H1 (cell line): ENCODE results near the gene TMEM144. TPM values are rescaled to one million over a fixed set of nuclear protein-coding genes. Genes with fewer than 3 reads are reported as not detected.

ENCODE experiments used
- CTCF ChIA-PET: fragments of 300-600 bp; sonication (Branson Sonifier 250); formaldehyde crosslinking; loops from one replicate; lab custom pipeline; 2021; ENCODE audit not compliant: partially characterized antibody; lab: Charles Lee
- POLR2A ChIA-PET: fragments of 300-600 bp; sonication (Branson Sonifier 250); formaldehyde crosslinking; loops from one replicate; lab custom pipeline; 2021; ENCODE audit warnings: inconsistent platforms; ENCODE audit not compliant: partially characterized antibody; lab: Charles Lee
- DNase-seq, 2 experiments: peaks; one replicate each; pipeline versions ENCODE4 v3.0.0 to v3.0.0-alpha.2; 2010 to 2022; ENCODE audit warnings: low spot score in 2 of 2, low read depth in 1 of 2, mixed read lengths in 1 of 2
- FAIRE-seq: peaks from 2 replicates; lab custom pipeline; 2011; peaks lifted over from hg19 to GRCh38; lab: Jason Lieb, UNC
- H2AFZ ChIP-seq: 2 replicates; pipeline ENCODE4 v1.8.1; 2012; ENCODE audit warnings: low read length, inconsistent platforms
- H2AK5ac ChIP-seq: 2 replicates; pipeline ENCODE4 v1.6.1; 2013; ENCODE audit warnings: low read depth, low read length
- H2BK120ac ChIP-seq: replicated peaks from 2 replicates; pipeline ENCODE3; 2013; ENCODE audit warnings: low read depth, low read length, inconsistent platforms
- H2BK12ac ChIP-seq: 2 replicates; pipeline ENCODE4 v1.6.1; 2013; ENCODE audit warnings: low read depth, low read length
- H2BK15ac ChIP-seq: 2 replicates; pipeline ENCODE4 v1.6.1; 2013; ENCODE audit warnings: low read length
- H2BK20ac ChIP-seq: 2 replicates; pipeline ENCODE4 v1.6.1; 2013; ENCODE audit warnings: low read length
- H2BK5ac ChIP-seq: 2 replicates; pipeline ENCODE4 v1.6.1; 2013; ENCODE audit warnings: low read depth, low read length
- H3K14ac ChIP-seq: 2 replicates; pipeline ENCODE4 v1.6.1; 2013; ENCODE audit warnings: inconsistent platforms; ENCODE audit not compliant: insufficient read length
- H3K18ac ChIP-seq: 2 replicates; pipeline ENCODE4 v1.6.1; 2013; ENCODE audit warnings: low read length; ENCODE audit errors: extremely low read depth
- H3K23ac ChIP-seq: 2 replicates; pipeline ENCODE4 v1.6.1; 2013; ENCODE audit warnings: inconsistent platforms; ENCODE audit not compliant: insufficient read length
- H3K23me2 ChIP-seq: 2 replicates; pipeline ENCODE4 v1.6.1; 2013; ENCODE audit warnings: low read depth, low read length
- H3K27ac ChIP-seq: 2 replicates; pipeline ENCODE4 v1.6.1; 2011; ENCODE audit warnings: low read depth, low read length, inconsistent platforms
- H3K27me3 ChIP-seq, 4 experiments: replicated peaks in 1 of 4; 1 replicate in 1 of 4; 2 replicates in 3 of 4; pipeline versions ENCODE4 v1.6.1 to v1.8.1; 2011 to 2013; ENCODE audit warnings: low read length in 3 of 4, mild to moderate bottlenecking in 3 of 4, inconsistent platforms in 2 of 4, mixed read lengths in 2 of 4, moderate library complexity in 1 of 4; ENCODE audit not compliant: control insufficient read depth in 3 of 4, insufficient read depth in 3 of 4; ENCODE audit errors: extremely low read depth in 1 of 4
- H3K36me3 ChIP-seq, 4 experiments: 2 replicates each; pipeline versions ENCODE4 v1.6.1 to v1.8.1; 2011 to 2013; ENCODE audit warnings: mild to moderate bottlenecking in 4 of 4, low read length in 3 of 4, moderate library complexity in 2 of 4, control low read depth in 1 of 4, inconsistent platforms in 1 of 4; ENCODE audit not compliant: insufficient read depth in 4 of 4, control insufficient read depth in 2 of 4
- H3K4ac ChIP-seq: replicated peaks from 2 replicates; pipeline ENCODE3; 2013; ENCODE audit warnings: low read length, low read depth, mixed read lengths, inconsistent platforms; ENCODE audit not compliant: insufficient read length
- H3K4me1 ChIP-seq, 4 experiments: replicated peaks in 1 of 4; 1 replicate in 1 of 4; 2 replicates in 3 of 4; pipeline versions ENCODE4 v1.6.1 to v1.8.1; 2011 to 2013; ENCODE audit warnings: low read length in 3 of 4, inconsistent platforms in 2 of 4, mixed read lengths in 1 of 4; ENCODE audit not compliant: insufficient read depth in 4 of 4, control insufficient read depth in 3 of 4
- H3K4me2 ChIP-seq, 2 experiments: 2 replicates each; pipeline versions ENCODE4 v1.6.1 to v1.8.1; 2011 to 2013; ENCODE audit warnings: low read depth in 2 of 2, low read length in 2 of 2, control low read depth in 1 of 2, inconsistent platforms in 1 of 2, mild to moderate bottlenecking in 1 of 2; ENCODE audit not compliant: insufficient read depth in 1 of 2
- H3K4me3 ChIP-seq, 4 experiments: fragments of 200-600, 300-600 bp in 1 of 4; sonication (generic), shearing (Covaris generic), sonication (Bioruptor Twin) in 1 of 4; 2 replicates each; pipeline versions ENCODE4 v1.5.1 to v1.8.1; 2011 to 2016; ENCODE audit warnings: low read length in 4 of 4, low read depth in 3 of 4, control low read depth in 2 of 4, inconsistent platforms in 2 of 4, mild to moderate bottlenecking in 2 of 4, mixed read lengths in 1 of 4, moderate library complexity in 1 of 4; ENCODE audit not compliant: insufficient read depth in 2 of 4; ENCODE audit errors: extremely low read depth in 1 of 4
- H3K56ac ChIP-seq: replicated peaks from 2 replicates; pipeline ENCODE3; 2013; ENCODE audit warnings: low read depth, mild to moderate bottlenecking, mixed read lengths, low read length, inconsistent platforms; ENCODE audit not compliant: insufficient read length
- H3K79me1 ChIP-seq: 2 replicates; pipeline ENCODE4 v1.6.1; 2013; ENCODE audit warnings: low read depth, low read length, control low read depth
- H3K79me2 ChIP-seq, 2 experiments: 2 replicates each; pipeline versions ENCODE4 v1.6.1 to v1.8.1; 2012 to 2013; ENCODE audit warnings: low read length in 2 of 2, mild to moderate bottlenecking in 2 of 2, inconsistent platforms in 1 of 2; ENCODE audit not compliant: insufficient read depth in 2 of 2, control insufficient read depth in 1 of 2
- H3K9ac ChIP-seq, 4 experiments: replicated peaks in 1 of 4; 1 replicate in 1 of 4; 2 replicates in 3 of 4; pipeline versions ENCODE4 v1.6.1 to v1.8.1; 2011 to 2013; ENCODE audit warnings: low read depth in 3 of 4, low read length in 3 of 4, control low read depth in 2 of 4, mild to moderate bottlenecking in 2 of 4, moderate library complexity in 2 of 4, inconsistent platforms in 1 of 4; ENCODE audit errors: extremely low read depth in 1 of 4
- H3K9me3 ChIP-seq, 2 experiments: 2 replicates each; pipeline versions ENCODE4 v1.6.1 to v1.8.1; 2012 to 2013; ENCODE audit warnings: mild to moderate bottlenecking in 2 of 2, moderate library complexity in 2 of 2, control low read depth in 1 of 2, inconsistent platforms in 1 of 2, low read depth in 1 of 2, low read length in 1 of 2, mixed read lengths in 1 of 2; ENCODE audit not compliant: insufficient read depth in 2 of 2
- H4K20me1 ChIP-seq, 2 experiments: replicated peaks in 1 of 2; 2 replicates each; pipeline versions ENCODE3 to v1.8.1; 2011 to 2013; ENCODE audit warnings: inconsistent platforms in 2 of 2, low read length in 2 of 2, mild to moderate bottlenecking in 1 of 2; ENCODE audit not compliant: insufficient read depth in 2 of 2, control insufficient read depth in 1 of 2
- H4K5ac ChIP-seq: 2 replicates; pipeline ENCODE4 v1.6.1; 2013; ENCODE audit warnings: low read length, low read depth, mixed read lengths, inconsistent platforms; ENCODE audit not compliant: insufficient read length
- H4K8ac ChIP-seq: 2 replicates; pipeline ENCODE4 v1.8.0; 2013; ENCODE audit warnings: mild to moderate bottlenecking, moderate library complexity, low read length, inconsistent platforms; ENCODE audit not compliant: insufficient read depth; ENCODE audit errors: extremely low read depth
- H4K91ac ChIP-seq: replicated peaks from 2 replicates; pipeline ENCODE3; 2013; ENCODE audit warnings: low read length, mixed read lengths, inconsistent platforms; ENCODE audit not compliant: insufficient read length
- CBX5 ChIP-seq: fragments of 300-800, 300-1000 bp; sonication (generic); IDR thresholded peaks from 2 replicates; pipeline ENCODE4 v1.7.1; 2016; ENCODE audit warnings: antibody characterized with exemption, low read length, low read depth
- HDAC2 ChIP-seq, 2 experiments: fragments of 300-600 bp in 1 of 2; sonication (generic) in 1 of 2; IDR thresholded peaks; 2 replicates each; pipeline ENCODE4 v1.6.1; 2011 to 2012; ENCODE audit warnings: low read depth in 2 of 2, low read length in 2 of 2, mild to moderate bottlenecking in 2 of 2, moderate library complexity in 2 of 2, borderline replicate concordance in 1 of 2, inconsistent platforms in 1 of 2
- PHF8 ChIP-seq: fragments of 200-600 bp; sonication (generic); conservative IDR thresholded peaks from 2 replicates; pipeline ENCODE4 v1.7.1; 2012; ENCODE audit warnings: low read depth, mild to moderate bottlenecking, inconsistent platforms, low read length, moderate library complexity
- RXRA ChIP-seq: IDR thresholded peaks from 2 replicates; pipeline ENCODE4 v1.6.1; 2011; ENCODE audit warnings: low read depth, mild to moderate bottlenecking, low read length, moderate library complexity; ENCODE audit not compliant: insufficient read depth
- SIX5 ChIP-seq: IDR thresholded peaks from 2 replicates; pipeline ENCODE4 v1.6.1; 2011; ENCODE audit warnings: mild to moderate bottlenecking, low read depth, low read length
- TAF1 ChIP-seq: IDR thresholded peaks from 2 replicates; pipeline ENCODE4 v1.6.1; 2011; ENCODE audit warnings: mild to moderate bottlenecking, low read depth, low read length
- TAF7 ChIP-seq: optimal IDR thresholded peaks from 2 replicates; pipeline ENCODE3; 2011; ENCODE audit warnings: low read depth, mild to moderate bottlenecking, inconsistent platforms, low read length, moderate library complexity, borderline replicate concordance
- WGBS, 2 experiments: shearing (Covaris generic) in 1 of 2; methylation state at CpG; one replicate each; pipeline versions ENCODE4 v1.1.6 to v1.1.7; 2013 to 2015; ENCODE audit warnings: low lambda C conversion rate in 2 of 2, mixed read lengths in 2 of 2, inconsistent platforms in 1 of 2, low coverage in 1 of 2, missing lambda C conversion rate in 1 of 2; ENCODE audit not compliant: insufficient replicate concordance in 2 of 2, insufficient coverage in 1 of 2, insufficient read length in 1 of 2; ENCODE audit errors: extremely low coverage in 1 of 2, missing lambda C conversion rate in 1 of 2; 5-methylcytosine and 5-hydroxymethylcytosine counted together
- long read RNA-seq, 2 experiments: library from RNA in 1 of 2; library from capped mRNA in 1 of 2; stranded (forward); transcript quantifications; one replicate each; pipeline ENCODE4 v2.0.0, GENCODE V29; 2021; ENCODE audit warnings: inconsistent platforms in 1 of 2
- polyA minus RNA-seq, 3 experiments: library from RNA; depleted of rRNA, polyadenylated mRNA; stranded (reverse); fragments of >200 nt; gene quantifications; 1 replicate in 2 of 3; 2 replicates in 1 of 3; pipeline ENCODE4 v1.2.3, GENCODE V29; 2011
- polyA plus RNA-seq, 7 experiments: library from polyadenylated mRNA; depleted of rRNA in 3 of 7; stranded (reverse) in 5 of 7; unstranded in 2 of 7; fragments of >200 nt in 5 of 7; fragments of 200-250 nt in 2 of 7; gene quantifications; 1 replicate in 5 of 7; 2 replicates in 1 of 7; 4 replicates in 1 of 7; pipeline versions ENCODE4 v1.2.1 to v1.2.3, GENCODE V29; 2011 to 2013; ENCODE audit warnings: missing spikeins in 2 of 7, mixed read lengths in 2 of 7
- total RNA-seq: library from RNA; stranded (reverse); fragmentation: NEBNext Ultra II Directional; extraction: Animal tissue kit (Norgen Biotek cat#: 25700); gene quantifications from 2 replicates; pipeline ENCODE4 v1.2.1, GENCODE V29; 2021

The TMEM144 gene
- total RNA-seq (1.6 and 2.6 TPM in 2 replicates), polyA plus RNA-seq (2011; rRNA removed) (0.99 and 1.9 TPM in 2 replicates), polyA minus RNA-seq (2011; rRNA and poly(A)+ RNA removed) (3.5 and 7.0 TPM in 2 replicates)
- polyA plus RNA-seq (2011; cell fraction: cytosol; rRNA removed): 1.3 TPM
- 2.3 TPM for polyA plus RNA-seq (2011; cell fraction: nucleus; rRNA removed)
- polyA plus RNA-seq (2012, experiment 1 of 2): 1.7 to 2.0 TPM (median 1.8 TPM) in 4 replicates
- polyA plus RNA-seq (2012, experiment 2 of 2): 0.16 TPM
- polyA plus RNA-seq (2013, experiment 1 of 2): 1.8 TPM
- polyA plus RNA-seq (2013, experiment 2 of 2): 1.9 TPM
- polyA minus RNA-seq (2011; cell fraction: cytosol; rRNA and poly(A)+ RNA removed): 2.6 TPM
- polyA minus RNA-seq (2011; cell fraction: nucleus; rRNA and poly(A)+ RNA removed): 14.0 TPM
- long read RNA-seq, experiment 1, partial matches to known transcripts: 0 of 1 reads
- long read RNA-seq, experiment 1, other reads (novel, unspliced or antisense): 0 of 1 reads
- long read RNA-seq, experiment 2: 0 reads

GRCh38 chr4:158209825-158210807 lies at the start of gene TMEM144:
Gene TMEM144, plus strand, starts transcription at chr4:158210486. Its CDS starts 2,182 bp downstream, at chr4:158212668.
- H3K27ac ChIP-seq: no peak within 1 kb of the TSS
- H3K18ac ChIP-seq: peak within 1 kb of the TSS; percentile 82
- no peak within 1 kb of the TSS for H3K23ac ChIP-seq
- H3K4ac ChIP-seq: no peak within 1 kb of the TSS
- H3K4me1 ChIP-seq: no peaks in the 10 kb centered on the region; a peak in 1 of 7 replicates
- no peak within 1 kb of the TSS; a peak in 2 of 7 replicates for H3K9ac ChIP-seq
- no peaks in the 10 kb centered on the region for H3K79me2 ChIP-seq
- peak within 1 kb of the TSS; percentile 47 for H3K56ac ChIP-seq
- no peak within 1 kb of the TSS for H2BK5ac ChIP-seq
- no peak within 1 kb of the TSS for H2BK15ac ChIP-seq
- no peaks in the 10 kb centered on the region for H3K23me2 ChIP-seq
- peak within 1 kb of the TSS; percentile 97 for H2AFZ ChIP-seq
- H2BK12ac ChIP-seq: no peak within 1 kb of the TSS
- no peak within 1 kb of the TSS for H4K91ac ChIP-seq
- H2BK20ac ChIP-seq: no peak within 1 kb of the TSS
- ChIA-PET CTCF (interaction anchor here (0.5 to 2.3 kb wide), 7 partner anchors 17 to 651 kb away, joined by 3 to 8 read pairs (median 3); no protein-coding TSS in a partner anchor), POLR2A (interaction anchor here (0.7 kb wide), 1 partner anchor 8 kb away, joined by 3 read pairs; no protein-coding TSS in a partner anchor)
- no peaks in the 10 kb centered on the region for H3K27me3 ChIP-seq
- peak; percentile 63 to 80 for DNase-seq
- FAIRE-seq: peak; percentile 42
- 10% methylated on average over 31 of the region's 34 CpGs; no CpG with 5 or more reads in 1 of the 2 experiments for WGBS, 2 experiments
- H2AK5ac ChIP-seq: no peak within 1 kb of the TSS
- no peaks in the 10 kb centered on the region for H3K9me3 ChIP-seq
- H4K8ac ChIP-seq: peak within 1 kb of the TSS; percentile 39; the same call in 1 of the 2 replicates
- no peaks in the 10 kb centered on the region for H3K79me1 ChIP-seq
- peak within 1 kb of the TSS; percentile 47 to 61 (median 48); a peak in 7 of 8 replicates for H3K4me3 ChIP-seq
- no peak within 1 kb of the TSS for H3K14ac ChIP-seq
- peak within 1 kb of the TSS; percentile 59 to 68 for H3K4me2 ChIP-seq
- no peaks in the 10 kb centered on the region for H4K20me1 ChIP-seq
- H2BK120ac ChIP-seq: no peak within 1 kb of the TSS
- no peaks in the 10 kb centered on the region for H3K36me3 ChIP-seq
- peak within 1 kb of the TSS; percentile 64 for H4K5ac ChIP-seq
- TF ChIP-seq SIX5 (no peak), HDAC2 (IDR thresholded peaks at IDR 0.05; ENCODE audit: borderline replicate concordance in 1 of 2, low read depth in 2 of 2, low read length in 2 of 2) (peak in 1 of 2 experiments; percentile 59; a peak in 1 of 4 replicates), RXRA (no peak), TAF7 (peak; percentile 36), CBX5 (no peak), PHF8 (0 out of 2 replicates have a peak, but pooled peaks have one; percentile 31), TAF1 (peak; percentile 68)
